HG02943 (cell line): ENCODE results near the gene LCOR.

Experiments used
- ATAC-seq: cut with Tn5 transposase; IDR thresholded peaks from one replicate; pipeline ENCODE4 v1.9.1; 2021; ENCODE audit warnings: mild to moderate bottlenecking, low read depth, moderate library complexity; ENCODE audit not compliant: unreplicated experiment

LCOR gene

DNA sequence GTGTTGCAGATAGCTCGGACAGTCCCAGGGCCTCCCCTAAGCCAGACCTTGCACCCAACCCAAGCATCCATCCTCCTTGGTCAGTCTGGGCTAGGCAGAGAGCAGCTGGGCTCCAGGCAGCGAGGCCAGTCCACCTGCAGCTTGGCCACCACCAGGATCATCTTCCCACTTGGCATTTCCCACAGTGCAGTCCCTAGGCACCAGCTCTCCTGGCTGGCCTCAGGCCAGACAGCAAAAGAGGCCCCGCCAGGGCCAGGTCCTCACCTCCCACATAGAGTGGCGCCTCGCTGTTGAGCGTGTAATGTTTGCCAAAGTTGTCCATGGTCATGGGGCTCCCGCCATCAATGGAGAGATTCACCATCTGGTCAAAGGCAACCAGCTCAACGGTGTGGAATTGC, 171.7 kb downstream of the LCOR start:
- no peak for ATAC-seq

DNA sequence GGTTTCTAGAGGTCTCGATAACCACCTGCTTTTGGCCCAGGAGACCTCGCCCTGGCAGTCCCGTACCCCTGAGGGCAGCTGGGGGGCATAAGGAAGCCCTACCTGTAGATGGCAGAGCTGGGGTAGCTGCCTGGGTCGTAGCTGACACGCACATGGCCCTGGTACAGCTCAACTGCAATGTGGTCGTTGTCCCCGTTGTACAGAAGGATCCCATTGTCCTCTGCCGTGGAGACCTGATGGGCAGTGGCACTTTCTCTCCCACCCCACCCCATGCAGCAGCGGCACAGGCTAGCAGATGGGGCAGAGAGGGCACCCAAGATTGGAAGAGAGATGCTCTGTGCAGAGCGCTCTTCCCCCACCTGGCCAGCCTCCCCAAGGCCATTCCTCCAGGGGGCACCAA, 172.5 kb downstream of the LCOR start:
- no peak for ATAC-seq

GRCh38 chr10:97005349-97005748, 173.3 kb downstream of the LCOR start:
- no peak for ATAC-seq

- no peak for ATAC-seq
Measured at GRCh38 chr10:97006364-97006763, 174.3 kb downstream of the LCOR start.

- no peak for ATAC-seq
Measured at GRCh38 chr10:97007417-97007816, 175.3 kb downstream of the LCOR start.

GRCh38 chr10:97010695-97011206, 178.7 kb downstream of the LCOR start:
- ATAC-seq: no peak

GRCh38 chr10:97011397-97011796, 179.3 kb downstream of the LCOR start:
- ATAC-seq: no peak

DNA sequence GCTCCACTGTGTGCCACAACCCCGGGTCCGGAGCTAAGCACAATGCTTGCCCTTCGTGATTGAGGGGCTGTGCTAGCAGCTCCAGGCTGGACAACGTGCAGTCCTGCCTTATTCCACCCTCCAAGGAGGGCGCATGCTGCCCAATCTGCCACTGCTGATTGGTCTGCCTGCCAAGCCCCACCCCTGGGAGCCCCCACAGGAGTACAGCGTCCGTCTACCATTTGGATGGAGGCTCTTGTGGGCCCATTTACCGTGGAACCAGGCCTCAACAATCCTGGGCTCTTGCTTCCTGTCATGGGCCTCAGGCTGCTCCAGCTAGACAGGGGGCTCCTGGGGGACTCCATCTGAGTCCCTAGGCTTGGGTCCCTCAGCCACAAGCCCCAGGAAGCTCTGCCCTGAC, 180.4 kb downstream of the LCOR start:
- no peak for ATAC-seq

GRCh38 chr10:97013568-97013967, 181.5 kb downstream of the LCOR start:
- no peak for ATAC-seq

DNA sequence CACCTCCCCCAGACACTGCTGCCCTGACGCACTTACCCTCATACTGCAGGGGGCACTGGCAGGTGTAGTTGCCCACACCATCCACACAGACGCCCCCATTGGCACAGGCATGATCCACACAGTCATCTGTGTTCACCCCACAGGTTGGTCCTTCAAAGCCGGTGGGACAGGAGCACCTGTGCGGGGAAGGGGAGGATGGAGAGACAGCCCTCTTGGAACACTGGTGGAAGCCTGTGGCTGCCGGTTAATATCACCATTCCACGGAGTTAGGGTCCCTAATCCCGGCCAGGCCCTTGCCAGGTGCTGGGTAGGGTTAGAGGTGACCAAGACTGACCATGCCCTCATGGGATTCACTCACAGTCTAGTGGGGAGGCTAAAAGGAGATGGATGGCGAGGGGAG, 181.9 kb downstream of the LCOR start:
- no peak for ATAC-seq

DNA sequence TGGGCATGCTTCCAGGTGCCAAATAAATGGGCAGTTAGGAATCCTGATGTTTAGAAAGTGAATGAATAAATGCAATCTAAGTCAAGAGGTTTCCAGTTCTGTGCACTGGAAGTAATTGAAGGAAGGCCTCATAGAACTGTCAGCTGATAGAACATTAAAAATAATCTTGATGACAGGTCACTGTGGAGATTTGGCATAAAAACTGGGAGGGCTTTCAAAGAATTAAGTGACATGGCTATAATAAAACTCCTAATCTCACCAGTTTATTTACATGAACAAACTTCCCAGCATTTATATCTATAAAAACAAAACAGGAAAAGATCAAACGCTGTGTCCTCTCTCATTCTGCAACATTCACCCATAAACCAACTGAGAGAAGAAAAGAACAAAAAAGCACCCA, 183.1 kb downstream of the LCOR start:
- no peak for ATAC-seq

GRCh38 chr10:97016728-97017473, 184.8 kb downstream of the LCOR start:
- ATAC-seq: peak; percentile 78

DNA sequence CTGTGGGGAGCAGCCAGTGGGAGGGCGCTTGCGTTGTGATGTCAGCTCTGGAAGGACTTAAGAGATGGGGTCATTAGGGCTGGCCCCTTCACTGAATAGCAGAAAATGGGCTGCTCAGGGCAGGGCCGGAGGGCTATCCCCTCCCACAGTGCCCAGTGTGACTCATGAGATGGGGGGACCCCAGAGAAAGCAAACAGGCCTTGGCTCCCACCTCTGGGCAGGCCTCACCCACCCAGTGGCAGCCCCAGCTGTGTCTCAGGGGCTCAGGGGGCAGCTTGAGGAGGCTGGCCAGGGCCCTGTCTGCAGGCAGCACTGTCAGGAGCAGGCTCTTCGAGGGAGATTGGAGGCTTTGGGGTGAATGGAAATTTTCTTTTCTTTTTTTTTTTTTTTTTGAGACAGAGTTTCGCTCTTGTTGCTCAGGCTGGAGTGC, 185.4 kb downstream of the LCOR start:
- no peak for ATAC-seq

DNA sequence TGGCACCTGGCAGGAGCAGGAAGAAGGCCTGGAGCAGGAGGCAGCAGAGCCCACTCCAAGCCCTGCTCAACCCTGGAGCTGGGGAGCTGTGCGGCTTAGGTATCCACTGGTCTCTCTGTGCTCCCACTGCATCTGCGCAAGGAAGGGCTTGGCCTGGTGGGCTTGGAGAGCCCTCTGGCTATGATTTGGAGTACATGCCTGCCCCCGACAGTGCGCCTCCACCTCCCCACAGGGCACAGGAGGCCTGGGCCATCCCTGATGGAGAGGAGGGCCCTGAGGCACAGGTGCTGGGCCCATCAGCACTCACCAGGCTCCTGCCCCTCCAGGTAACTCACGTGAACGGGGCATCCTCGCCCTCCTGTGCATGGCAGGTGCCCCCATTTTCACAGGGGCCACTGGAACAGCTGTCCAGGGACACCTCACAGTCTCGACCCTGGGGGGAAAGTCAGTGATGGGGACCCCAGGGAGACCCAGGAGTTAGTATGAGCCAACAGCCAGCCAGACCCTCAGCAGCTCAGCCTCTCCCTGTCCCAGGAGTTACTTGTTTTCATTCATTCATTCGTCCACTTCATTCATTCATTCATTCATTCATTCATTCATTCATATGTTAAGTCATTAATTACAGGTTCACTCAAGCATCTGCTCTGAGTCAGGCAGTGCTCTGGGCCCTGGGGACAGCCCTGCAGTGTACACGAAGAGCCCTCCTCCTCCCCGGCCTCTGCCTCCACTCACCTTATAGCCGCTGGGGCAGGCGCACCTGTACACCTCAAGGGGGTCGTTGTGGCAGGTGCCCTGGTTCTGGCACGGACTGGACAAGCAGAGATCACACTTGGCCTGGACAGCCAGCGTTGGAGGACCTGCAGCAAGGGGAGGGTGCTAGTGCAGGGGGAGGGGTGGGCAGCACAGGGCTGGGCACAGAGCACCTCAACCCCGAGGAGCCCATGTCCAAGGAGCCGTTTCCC, 186.4 kb downstream of the LCOR start:
- no peak for ATAC-seq

DNA sequence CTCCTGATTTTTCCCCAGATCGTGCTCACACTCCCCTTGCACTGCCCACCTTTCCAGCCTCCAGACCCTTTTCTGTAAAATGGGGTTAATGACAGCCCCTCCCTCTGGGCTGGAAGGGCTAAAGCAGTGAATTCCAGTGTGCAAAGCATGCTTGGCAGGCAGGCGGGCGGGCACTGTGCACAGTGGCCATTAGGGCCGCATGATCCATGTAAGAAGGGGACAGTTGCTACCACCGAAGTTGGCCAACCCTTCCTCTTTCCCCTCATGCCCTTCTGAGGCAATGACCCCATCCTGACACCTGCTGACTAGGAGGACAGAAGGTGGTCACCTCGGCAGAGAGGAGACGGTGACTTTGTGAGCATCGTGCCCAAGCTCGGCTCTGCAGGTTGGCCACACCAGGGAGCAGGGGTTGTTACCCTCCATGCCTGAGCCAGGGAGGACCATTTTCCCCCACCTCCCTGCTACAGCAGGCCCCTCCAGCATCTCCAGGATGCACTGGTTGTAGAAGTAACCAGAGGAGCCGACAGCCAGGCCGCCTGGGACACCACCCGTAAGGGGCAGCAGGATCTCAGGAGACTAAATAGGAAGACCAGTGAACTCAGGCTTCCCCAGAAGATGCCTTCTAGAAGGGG, 187.2 kb downstream of the LCOR start:
- ATAC-seq: no peak

DNA sequence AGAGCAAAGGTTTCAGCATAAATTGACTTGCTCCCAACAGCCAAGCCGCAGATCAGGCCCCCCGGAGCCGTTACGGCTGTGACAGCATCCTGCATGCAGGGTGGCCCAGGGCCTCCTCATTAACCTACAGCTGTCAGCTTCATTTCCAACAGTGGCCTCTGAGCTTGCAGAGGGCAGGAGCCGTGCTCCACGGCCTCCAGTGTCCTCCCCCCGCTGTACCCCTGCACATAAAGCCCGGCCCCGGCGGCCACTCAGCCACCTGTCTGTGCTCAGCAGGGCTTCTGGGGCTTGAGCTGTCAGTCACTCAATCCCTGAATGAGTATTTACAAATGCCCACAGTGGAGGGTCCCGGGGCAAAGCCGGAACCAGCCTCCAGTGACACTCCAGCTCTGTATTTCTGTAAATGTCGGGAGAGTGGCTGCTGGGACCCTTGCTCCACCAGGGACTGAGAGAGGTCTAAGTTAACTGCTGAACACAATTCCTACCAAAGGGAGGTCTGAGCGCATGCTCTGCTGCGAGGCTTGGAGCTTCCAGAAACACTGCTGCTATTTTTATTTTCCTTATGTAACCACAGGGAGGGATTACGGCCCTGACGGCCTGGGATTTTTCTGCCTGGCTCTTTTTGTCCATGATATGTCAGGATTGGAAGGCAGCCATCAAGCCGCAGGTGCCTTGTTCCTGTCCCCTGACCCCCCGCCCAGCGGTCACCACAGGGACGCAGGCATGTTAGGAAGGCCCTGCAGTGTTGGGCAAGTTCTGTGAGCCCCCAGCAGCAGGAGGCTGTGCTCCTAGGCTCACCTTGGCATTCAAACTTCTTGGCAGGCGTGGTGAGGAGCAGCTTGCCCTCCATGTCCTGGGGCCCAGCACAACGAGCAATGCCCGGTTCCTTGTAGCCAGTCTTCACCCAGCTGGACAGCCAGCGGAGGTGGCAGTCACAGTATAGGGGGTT, 188.6 kb downstream of the LCOR start:
- ATAC-seq: no peak

DNA sequence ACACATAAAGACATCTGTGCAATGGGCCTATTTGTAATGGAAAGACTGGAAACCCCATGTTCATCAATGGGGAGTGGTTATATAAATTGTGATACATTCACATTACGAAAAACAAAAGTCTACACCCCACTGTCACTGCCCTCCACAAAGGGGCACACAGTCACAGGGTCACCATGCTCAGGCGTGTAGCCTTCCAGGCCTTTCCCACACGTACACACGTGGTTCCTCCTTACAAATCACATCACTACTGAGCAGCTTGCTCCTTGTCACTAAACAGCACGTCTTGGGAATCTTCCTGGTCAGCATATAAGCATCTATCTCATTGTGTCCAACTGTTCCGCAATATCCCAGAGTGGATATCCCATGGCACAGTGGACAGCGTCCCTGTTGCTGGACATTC, 190.5 kb downstream of the LCOR start:
- ATAC-seq: no peak

- ATAC-seq: no peak
Measured at GRCh38 chr10:97023401-97024167, 191.5 kb downstream of the LCOR start.
